ENCODE data around the gene ABRAXAS1.

The ABRAXAS1 gene

GRCh38 chr4:83449009-83449408 is 35.9 kb downstream of the ABRAXAS1 start:
- DNase-seq, result no peak

GRCh38 chr4:83440899-83441298 is 44.0 kb downstream of the ABRAXAS1 start:
- DNase-seq, result no peak

GRCh38 chr4:83440148-83440814 is 44.6 kb downstream of the ABRAXAS1 start:
- no peak for DNase-seq

- DNase-seq, result no peak
Measured at GRCh38 chr4:83438719-83439118, 46.2 kb downstream of the ABRAXAS1 start.

DNA sequence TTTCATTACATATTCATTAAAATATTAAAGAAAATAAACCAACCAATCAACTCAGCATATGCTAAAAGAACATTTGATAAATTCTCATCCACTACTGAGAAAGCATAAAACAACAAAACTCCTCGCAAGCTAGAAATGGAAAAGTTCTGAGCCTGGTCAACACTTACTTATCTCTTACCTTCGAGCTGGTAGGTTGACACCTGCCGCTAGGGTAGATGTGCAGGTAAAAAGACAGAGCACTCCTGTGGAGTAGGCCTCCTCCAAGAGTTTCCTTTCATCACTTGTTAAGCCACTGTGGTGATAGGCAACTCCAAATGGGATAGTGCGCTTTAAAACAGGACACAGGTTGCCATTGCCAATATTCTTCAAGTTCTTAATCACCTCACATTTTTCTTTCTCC is 48.2 kb downstream of the ABRAXAS1 start:
- DNase-seq, result no peak

DNA sequence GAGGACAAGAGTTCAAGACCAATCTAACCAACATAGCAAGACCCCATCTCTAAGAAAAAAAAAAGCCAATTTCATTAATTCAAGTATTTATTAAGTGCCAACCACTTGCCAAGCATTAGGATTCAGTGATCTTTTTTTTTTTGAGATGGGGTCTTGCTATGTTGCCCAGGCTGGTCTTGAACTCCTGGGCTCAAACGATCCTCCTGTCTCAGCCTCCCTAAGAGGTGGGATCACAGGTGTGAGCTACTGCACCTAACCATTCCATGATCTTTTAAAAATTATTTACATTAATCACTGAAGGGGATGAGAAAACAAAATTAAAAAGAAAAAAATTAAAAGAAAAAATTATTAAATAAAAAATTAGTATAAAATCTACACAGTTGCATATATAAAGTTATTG is 53.7 kb downstream of the ABRAXAS1 start:
- no peak for DNase-seq

DNA sequence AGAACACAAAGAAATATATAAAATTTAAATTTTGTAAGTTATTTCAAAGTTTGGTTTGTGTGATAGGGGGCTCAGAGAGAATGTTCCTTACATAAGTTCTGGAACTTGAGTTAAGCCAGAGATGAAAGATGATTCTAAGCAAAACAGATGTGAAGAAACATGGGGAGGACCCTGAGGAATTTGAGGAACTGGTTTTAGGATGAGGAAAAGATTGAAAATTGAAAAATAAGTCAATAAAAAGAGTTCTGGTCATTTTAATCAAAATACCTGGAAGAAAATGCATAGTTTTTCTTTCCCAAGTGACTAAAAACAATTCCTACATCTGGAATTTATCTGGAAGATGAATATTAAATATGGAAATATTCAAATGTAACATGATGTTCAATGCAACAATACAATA is 66.7 kb downstream of the ABRAXAS1 start:
- no peak for DNase-seq

DNA sequence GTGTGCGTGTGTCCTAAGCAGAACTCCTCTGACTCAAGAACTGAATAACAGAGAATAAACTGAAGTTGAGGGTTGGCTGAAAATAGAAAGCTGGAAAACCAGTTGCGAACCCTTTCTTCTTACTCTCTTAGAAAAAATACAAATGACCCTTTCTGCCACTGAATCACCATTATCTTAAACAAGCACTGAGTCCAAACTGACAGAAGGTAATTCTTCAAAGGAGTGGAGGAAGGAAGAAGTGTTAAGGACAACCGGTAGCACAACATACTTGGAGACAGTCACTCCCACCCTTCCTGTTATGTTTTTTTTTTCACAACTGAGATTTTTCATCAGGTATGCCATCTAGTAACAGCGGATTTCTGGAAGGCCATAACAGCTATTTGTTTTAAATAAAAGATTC is 67.3 kb downstream of the ABRAXAS1 start:
- no peak for DNase-seq

GRCh38 chr4:83413676-83414075 is 71.2 kb downstream of the ABRAXAS1 start:
- DNase-seq, result no peak

Data from activated effector memory CD4-positive, alpha-beta T cell treated with anti-CD3 and anti-CD28 coated beads, Interleukin-2, amount 50 U/mL, for 16 hours (primary cell).